C4-2B (cell line): Measurements from ENCODE around the gene ANKS1B.

Experiments used
- CTCF ChIP-seq: fragments of 450-650 bp; conservative IDR thresholded peaks from 2 replicates; pipeline ENCODE4 v1.5.1; 2017; ENCODE audit warnings: mild to moderate bottlenecking
- ZFX ChIP-seq: fragments of 450-650 bp; IDR thresholded peaks from 2 replicates; pipeline ENCODE4 v1.6.1; 2017

- TF ChIP-seq CTCF (no peak), ZFX (no peak)
These were observed 549.5 kb downstream of the ANKS1B start for GRCh38 chr12:99435095-99435791.
